DOHH2 (cell line): ENCODE results near the gene PPP1R12C.

Experiments
- EZH2phosphoT487 ChIP-seq: fragments of 200-600 bp; sonication (generic); IDR thresholded peaks from 2 replicates; pipeline ENCODE4 v1.6.1; 2017; ENCODE audit warnings: borderline replicate concordance, mild to moderate bottlenecking, antibody characterized with exemption, low read length, moderate library complexity, mixed read lengths
- TF ChIP-seq, protein P1 (sequence below): fragments of 200-600 bp; sonication (generic); IDR thresholded peaks from one replicate; pipeline ENCODE4 v1.5.1; 2014; ENCODE audit warnings: antibody characterized with exemption, mild to moderate bottlenecking, low read depth, low read length; ENCODE audit not compliant: poor library complexity, severe bottlenecking

DNA sequence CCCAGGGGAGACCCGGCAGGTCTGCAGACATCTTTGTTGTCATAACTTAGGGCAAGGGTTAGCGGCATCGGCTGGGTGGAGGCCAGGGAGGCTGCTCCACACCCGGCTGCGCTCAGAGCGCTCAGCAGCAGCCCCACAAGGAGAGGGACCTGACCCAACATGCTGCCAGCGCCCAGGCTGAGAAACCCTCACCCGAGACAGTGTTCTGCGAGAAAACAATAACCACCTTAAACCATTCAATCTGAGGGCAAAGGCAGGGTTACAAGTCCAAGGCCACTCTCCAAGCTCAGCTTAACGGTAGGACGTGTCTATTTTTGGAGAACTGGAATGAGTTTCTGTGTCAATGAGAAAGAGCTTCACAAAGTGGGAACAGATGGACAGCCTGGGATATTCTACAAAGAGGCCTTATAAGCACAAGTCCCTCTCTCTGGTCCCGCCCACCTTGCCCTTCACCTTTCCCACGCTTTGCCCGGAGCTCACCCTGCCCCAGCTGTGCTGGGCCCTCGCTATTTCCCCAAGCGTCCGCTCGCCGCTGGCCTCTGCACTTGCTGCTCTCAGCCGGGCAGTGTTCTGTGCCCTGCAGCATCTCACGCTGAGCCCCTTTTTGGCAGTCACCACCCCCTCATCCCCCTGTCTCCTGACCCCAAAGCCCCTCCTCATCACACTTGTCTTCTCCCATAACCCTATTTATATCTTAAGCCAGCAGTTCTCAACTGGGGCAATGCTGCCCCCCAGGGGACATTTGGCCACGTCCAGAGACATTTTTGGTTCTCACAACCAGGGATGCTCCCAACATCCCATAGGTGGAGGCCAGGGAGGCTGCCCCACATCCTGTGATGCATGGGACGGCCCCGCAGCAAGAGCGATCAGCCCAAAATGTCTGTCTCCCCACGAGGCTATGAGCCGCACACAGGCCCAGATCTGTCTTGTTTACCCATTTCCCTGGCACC lies 17.6 kb downstream of the PPP1R12C start:
- TF ChIP-seq, protein P1, sequence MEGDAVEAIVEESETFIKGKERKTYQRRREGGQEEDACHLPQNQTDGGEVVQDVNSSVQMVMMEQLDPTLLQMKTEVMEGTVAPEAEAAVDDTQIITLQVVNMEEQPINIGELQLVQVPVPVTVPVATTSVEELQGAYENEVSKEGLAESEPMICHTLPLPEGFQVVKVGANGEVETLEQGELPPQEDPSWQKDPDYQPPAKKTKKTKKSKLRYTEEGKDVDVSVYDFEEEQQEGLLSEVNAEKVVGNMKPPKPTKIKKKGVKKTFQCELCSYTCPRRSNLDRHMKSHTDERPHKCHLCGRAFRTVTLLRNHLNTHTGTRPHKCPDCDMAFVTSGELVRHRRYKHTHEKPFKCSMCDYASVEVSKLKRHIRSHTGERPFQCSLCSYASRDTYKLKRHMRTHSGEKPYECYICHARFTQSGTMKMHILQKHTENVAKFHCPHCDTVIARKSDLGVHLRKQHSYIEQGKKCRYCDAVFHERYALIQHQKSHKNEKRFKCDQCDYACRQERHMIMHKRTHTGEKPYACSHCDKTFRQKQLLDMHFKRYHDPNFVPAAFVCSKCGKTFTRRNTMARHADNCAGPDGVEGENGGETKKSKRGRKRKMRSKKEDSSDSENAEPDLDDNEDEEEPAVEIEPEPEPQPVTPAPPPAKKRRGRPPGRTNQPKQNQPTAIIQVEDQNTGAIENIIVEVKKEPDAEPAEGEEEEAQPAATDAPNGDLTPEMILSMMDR, result peak; percentile 19
- TF ChIP-seq EZH2phosphoT487, result no peak
